Loucy (cell line): ENCODE measurements around the gene TMSB15B.

Experiments used
- CTCF ChIP-seq: fragments of 200-600 bp; sonication (generic); conservative IDR thresholded peaks from 2 replicates; pipeline ENCODE4 v1.5.1; 2014; ENCODE audit warnings: mild to moderate bottlenecking, antibody characterized with exemption, low read length
- EZH2phosphoT487 ChIP-seq: fragments of 200-600 bp; IDR thresholded peaks from 2 replicates; pipeline ENCODE4 v1.6.1; 2018; ENCODE audit warnings: antibody characterized with exemption, mild to moderate bottlenecking, moderate library complexity, borderline replicate concordance

GRCh38 chrX:103927633-103928032 is 34.8 kb upstream of the TMSB15B start:
- TF ChIP-seq CTCF (no peak), EZH2phosphoT487 (no peak)
